GM12891 (cell line): Measurements from ENCODE around the gene ANKRD13B.

Experiments
- PAX5 ChIP-seq: IDR thresholded peaks from 2 replicates; pipeline ENCODE4 v1.6.1; 2011; ENCODE audit warnings: low read length, moderate library complexity, mild to moderate bottlenecking; ENCODE audit not compliant: insufficient read depth, severe bottlenecking
- POLR2A ChIP-seq: IDR thresholded peaks from 2 replicates; pipeline ENCODE4 v1.6.1; 2011; ENCODE audit warnings: low read depth, low read length, control low read depth
- POLR2AphosphoS5 ChIP-seq: IDR thresholded peaks from 2 replicates; pipeline ENCODE4 v1.6.1; 2011; ENCODE audit warnings: low read depth, low read length, control low read depth
- POU2F2 ChIP-seq: IDR thresholded peaks from 2 replicates; pipeline ENCODE4 v1.6.1; 2011; ENCODE audit warnings: low read depth, mild to moderate bottlenecking, control low read depth, low read length, moderate library complexity
- SPI1 ChIP-seq: IDR thresholded peaks from 2 replicates; pipeline ENCODE4 v1.6.1; 2011; ENCODE audit warnings: low read depth, low read length, control low read depth
- TAF1 ChIP-seq: IDR thresholded peaks from 2 replicates; pipeline ENCODE4 v1.6.1; 2011; ENCODE audit warnings: low read depth, low read length, control low read depth

DNA sequence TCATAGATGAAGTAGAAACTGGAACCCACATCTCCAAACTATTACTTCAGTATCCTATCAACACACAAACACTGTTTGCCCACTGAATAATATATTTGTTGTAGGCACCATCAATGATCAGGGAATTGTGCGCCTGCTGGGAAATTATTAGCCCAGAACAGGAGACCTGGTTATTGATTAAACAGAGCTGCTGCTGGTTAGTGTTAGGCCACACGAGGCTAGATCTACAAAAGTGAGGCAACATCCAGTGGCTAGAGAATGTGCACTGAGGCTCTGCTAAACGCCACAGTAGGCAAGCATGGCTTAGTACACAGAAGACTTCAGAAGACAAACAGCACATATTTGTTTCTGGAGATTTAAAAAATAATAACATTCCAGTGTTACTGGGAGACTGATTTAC lies 37.1 kb upstream of the ANKRD13B start:
- TF ChIP-seq POLR2A (no peak), TAF1 (no peak), POLR2AphosphoS5 (no peak), SPI1 (no peak), PAX5 (no peak), POU2F2 (no peak)
